HG03558 (cell line): ENCODE data around the gene CLK2.
"Not testable (repeated sequence)": the region's sequence is repeated elsewhere in the genome, so short reads cannot be mapped to it uniquely, and the experiment has no call there.

Source experiments
- ATAC-seq: cut with Tn5 transposase; IDR thresholded peaks from one replicate; pipeline ENCODE4 v1.9.1; 2021; ENCODE audit warnings: moderate number of reproducible peaks; ENCODE audit not compliant: unreplicated experiment; ENCODE audit errors: extremely low read depth

The CLK2 gene

DNA sequence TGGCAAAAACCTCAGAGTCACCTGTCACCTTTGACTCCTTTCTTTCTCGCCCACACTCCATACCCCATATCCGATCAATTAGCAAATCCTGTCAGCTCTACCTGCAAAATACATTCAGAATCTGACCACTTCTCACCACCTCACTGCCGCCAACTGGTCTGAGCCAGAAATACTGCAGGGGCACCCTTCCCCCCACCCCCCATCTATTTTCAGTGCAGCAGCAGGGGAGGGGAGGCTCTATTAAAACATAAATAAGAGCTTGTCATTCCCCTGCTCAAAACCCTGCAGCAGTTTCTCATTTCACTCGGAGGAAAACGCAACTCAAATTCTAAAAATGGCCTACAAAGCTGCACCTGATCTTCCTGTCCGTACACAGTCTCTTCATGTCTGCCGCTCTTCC is 24.1 kb upstream of the CLK2 start:
- no peak for ATAC-seq

GRCh38 chr1:155296661-155297060 is 23.4 kb upstream of the CLK2 start:
- ATAC-seq, result no peak

- ATAC-seq, result no peak
These were observed 22.6 kb upstream of the CLK2 start for GRCh38 chr1:155295942-155296267.

DNA sequence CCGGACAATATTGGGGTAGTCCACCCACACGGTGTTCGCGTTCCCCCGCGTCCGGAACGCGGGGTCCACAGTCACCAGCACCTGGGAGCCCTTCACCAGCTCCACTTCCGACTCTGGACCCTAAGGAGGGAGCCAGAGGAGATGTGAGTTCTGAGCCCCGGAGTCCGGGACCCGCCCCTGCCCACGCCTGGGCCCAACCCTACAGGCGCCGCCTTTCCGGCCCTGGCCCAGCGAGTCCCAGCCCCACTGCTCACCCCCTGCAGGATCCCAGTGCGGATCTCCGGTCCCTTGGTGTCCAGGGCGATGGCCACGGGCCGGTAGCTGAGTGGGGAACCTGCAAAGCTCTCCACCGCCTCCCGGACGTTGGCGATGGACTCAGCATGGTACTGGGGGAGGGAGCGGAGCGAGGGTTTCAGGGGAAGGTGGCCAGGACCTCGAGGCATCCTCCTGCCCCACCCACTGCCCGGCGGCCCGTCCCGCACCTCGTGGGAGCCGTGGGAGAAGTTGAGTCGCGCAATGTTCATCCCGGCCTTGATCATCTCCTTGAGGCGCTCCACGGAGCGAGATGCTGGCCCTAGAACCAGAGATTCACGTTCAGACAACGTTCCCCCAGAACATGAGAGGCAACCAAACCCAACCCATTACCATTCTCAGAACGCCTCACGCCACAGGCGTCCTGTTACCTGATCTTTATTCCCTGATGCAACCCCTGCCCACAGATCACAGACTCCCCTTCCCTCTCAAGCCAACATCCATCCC is 22.1 kb upstream of the CLK2 start:
- no peak for ATAC-seq

- ATAC-seq, result no peak
These were observed 21.3 kb upstream of the CLK2 start for GRCh38 chr1:155294520-155295182.

- ATAC-seq, result no peak
These were observed 19.9 kb upstream of the CLK2 start for GRCh38 chr1:155293086-155293749.

GRCh38 chr1:155291006-155291405 is 17.7 kb upstream of the CLK2 start:
- not testable (repeated sequence) for ATAC-seq

GRCh38 chr1:155287987-155288543 is 14.8 kb upstream of the CLK2 start:
- ATAC-seq, result no peak

GRCh38 chr1:155286544-155286943 is 13.2 kb upstream of the CLK2 start:
- ATAC-seq, result no peak

GRCh38 chr1:155285631-155286044 is 12.3 kb upstream of the CLK2 start:
- no peak for ATAC-seq

GRCh38 chr1:155285063-155285462 is 11.8 kb upstream of the CLK2 start:
- ATAC-seq, result no peak

DNA sequence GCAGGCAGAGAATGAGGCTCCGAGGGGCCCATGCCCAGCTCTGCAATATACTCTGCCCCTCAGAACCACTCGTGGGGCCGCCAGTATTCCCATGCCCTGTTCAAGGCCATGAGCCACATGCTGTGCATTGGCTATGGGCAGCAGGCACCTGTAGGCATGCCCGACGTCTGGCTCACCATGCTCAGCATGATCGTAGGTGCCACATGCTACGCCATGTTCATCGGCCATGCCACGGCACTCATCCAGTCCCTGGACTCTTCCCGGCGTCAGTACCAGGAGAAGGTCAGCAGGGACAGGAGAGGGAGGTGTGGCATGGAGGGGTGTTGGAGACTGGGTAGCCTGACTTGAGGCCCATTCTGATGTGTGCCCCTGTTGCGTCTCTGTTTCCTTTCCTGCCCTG is 11.2 kb upstream of the CLK2 start:
- no peak for ATAC-seq

- ATAC-seq, result no peak
These were observed 9.3 kb upstream of the CLK2 start for GRCh38 chr1:155282488-155283091.

DNA sequence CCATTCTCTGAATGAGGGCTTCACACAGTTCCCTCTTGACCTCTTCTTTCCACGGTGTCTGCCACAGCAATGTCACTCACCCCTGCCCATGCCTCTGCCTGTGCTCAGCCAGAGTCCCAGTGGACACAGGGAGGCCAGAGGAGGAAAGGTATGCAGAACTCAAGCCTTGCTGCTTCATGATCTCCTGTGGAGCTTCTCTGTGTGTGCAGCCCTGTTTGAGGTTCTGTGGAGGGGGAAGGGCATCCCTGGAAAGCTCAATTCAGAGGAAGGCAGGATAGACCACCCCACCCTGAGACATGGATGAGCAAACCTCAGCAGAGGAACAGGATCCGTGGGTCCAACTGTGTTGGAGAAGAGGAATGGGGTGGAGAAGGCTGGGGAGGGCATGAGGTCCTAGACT is 6.0 kb upstream of the CLK2 start:
- no peak for ATAC-seq

DNA sequence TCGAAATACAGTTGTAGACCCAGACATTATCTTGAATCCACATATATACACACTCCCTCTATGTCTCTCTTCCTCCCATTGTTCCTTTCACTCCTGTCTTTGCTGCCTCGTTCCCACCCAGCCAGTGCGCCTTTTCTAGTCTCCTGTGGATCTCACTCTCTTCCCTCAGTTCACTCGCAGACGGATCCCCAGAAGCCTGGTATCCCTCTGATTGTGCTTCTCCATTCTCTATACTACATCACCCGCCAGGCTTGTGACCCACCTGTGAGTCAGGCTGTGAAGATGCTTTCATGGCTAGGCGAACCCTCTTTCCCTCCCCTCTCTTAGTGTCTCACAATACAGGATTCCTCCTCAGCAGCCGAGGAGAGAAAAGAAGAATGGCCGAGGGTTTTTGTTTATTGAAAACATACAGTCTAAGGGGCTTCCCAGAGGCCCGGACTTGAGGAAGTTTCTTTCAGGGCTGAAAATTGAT is 5.4 kb upstream of the CLK2 start:
- ATAC-seq, result no peak

GRCh38 chr1:155277902-155278688 is 4.8 kb upstream of the CLK2 start:
- no peak for ATAC-seq

- ATAC-seq, result no peak
These were observed 4.0 kb upstream of the CLK2 start, which contains the start of gene HCN3 for GRCh38 chr1:155277070-155277901. Gene HCN3, plus strand, starts transcription at chr1:155277463. Its CDS starts 128 bp downstream, at chr1:155277591.

GRCh38 chr1:155272466-155273342 is 600 bp downstream of the CLK2 start:
- peak; percentile 7 for ATAC-seq
